ENCODE data around the gene FBXL3.

The FBXL3 gene

DNA sequence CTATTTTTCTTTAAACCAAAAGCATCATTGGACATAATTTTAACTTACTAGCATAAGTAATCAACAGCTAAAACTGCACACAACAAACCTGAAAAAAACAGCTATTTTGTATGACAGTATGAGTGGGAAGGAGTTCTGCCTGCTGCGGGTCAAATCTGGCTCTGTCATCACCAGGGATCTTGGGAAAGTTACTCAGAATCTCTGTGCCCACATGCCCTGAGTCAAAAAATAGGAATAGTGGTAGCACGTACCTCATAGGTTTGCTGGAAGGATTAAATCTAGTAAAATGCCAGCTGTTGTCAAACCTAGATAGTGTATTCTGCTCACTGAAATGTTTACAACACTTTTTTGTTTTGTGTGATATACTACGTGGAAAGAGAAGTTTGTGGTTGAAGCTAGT is 33.9 kb downstream of the FBXL3 start:
- peaks cover 8% of the 10 kb centered on the region; the same call in 1 of the 2 replicates for H3F3A ChIP-seq (ENCODE audit: insufficient read depth, low read length)
- peak overlapping the region; percentile 77 for H2AFZ ChIP-seq (ENCODE audit: low read length)
- H3K4me2 ChIP-seq (ENCODE audit: low read depth, low read length), result peak overlapping the region; percentile 82
- DNase-seq, result no peak
- H3K4me1 ChIP-seq (ENCODE audit: low read length), result 0 out of 2 replicates have a peak, but pooled peaks cover 4% of the 10 kb centered on the region
- TF ChIP-seq, protein P1, sequence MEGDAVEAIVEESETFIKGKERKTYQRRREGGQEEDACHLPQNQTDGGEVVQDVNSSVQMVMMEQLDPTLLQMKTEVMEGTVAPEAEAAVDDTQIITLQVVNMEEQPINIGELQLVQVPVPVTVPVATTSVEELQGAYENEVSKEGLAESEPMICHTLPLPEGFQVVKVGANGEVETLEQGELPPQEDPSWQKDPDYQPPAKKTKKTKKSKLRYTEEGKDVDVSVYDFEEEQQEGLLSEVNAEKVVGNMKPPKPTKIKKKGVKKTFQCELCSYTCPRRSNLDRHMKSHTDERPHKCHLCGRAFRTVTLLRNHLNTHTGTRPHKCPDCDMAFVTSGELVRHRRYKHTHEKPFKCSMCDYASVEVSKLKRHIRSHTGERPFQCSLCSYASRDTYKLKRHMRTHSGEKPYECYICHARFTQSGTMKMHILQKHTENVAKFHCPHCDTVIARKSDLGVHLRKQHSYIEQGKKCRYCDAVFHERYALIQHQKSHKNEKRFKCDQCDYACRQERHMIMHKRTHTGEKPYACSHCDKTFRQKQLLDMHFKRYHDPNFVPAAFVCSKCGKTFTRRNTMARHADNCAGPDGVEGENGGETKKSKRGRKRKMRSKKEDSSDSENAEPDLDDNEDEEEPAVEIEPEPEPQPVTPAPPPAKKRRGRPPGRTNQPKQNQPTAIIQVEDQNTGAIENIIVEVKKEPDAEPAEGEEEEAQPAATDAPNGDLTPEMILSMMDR (IDR thresholded peaks at IDR 0.05; ENCODE audit: low read length), result no peak
- no peaks in the 10 kb centered on the region for H4K20me1 ChIP-seq (ENCODE audit: insufficient read depth, low read length)
- no peaks in the 10 kb centered on the region for H3K9me3 ChIP-seq (replicated peaks; ENCODE audit: insufficient read depth, low read length)
- no peaks in the 10 kb centered on the region for H3K36me3 ChIP-seq (replicated peaks; ENCODE audit: insufficient read depth, low read length)
- peak overlapping the region; percentile 87 for H3K4me3 ChIP-seq (ENCODE audit: low read length)
- peak overlapping the region; percentile 79 for H3K27ac ChIP-seq (ENCODE audit: low read length)
- H3K9me2 ChIP-seq (replicated peaks; ENCODE audit: insufficient read depth, low read length), result no peaks in the 10 kb centered on the region
- H3K79me2 ChIP-seq (ENCODE audit: low read length), result peaks cover 16% of the 10 kb centered on the region; the same call in 1 of the 2 replicates
- peak overlapping the region; percentile 82 for H3K9ac ChIP-seq (ENCODE audit: low read length)
- H3K27me3 ChIP-seq (replicated peaks; ENCODE audit: insufficient read depth, low read length), result no peaks in the 10 kb centered on the region

DNA sequence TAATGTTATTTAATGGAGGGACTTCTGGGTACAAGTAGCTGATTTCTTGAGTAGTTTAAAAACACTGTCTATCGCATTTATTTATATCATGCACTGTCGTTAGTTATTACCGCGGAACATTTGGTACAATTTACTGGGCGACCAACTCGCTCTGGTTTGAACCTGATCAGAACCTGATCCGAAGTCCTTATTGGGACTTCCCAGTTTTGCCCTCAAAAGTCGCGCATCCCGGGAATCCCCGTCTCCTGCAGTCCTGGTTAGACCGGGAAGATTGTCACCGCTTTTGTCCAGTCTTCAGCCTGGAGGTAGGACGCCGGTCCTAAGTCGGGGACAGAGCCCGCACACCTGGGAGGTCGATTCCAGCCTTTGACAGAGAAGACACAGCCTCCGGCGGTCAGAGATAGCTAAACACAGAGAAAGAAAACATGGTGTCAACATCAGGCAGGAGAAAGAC is 34.4 kb downstream of the FBXL3 start:
- H3K9ac ChIP-seq (ENCODE audit: low read length), result peak overlapping the region; percentile 82
- 0 out of 2 replicates have a peak, but pooled peaks cover 4% of the 10 kb centered on the region for H3K4me1 ChIP-seq (ENCODE audit: low read length)
- no peaks in the 10 kb centered on the region for H3K36me3 ChIP-seq (replicated peaks; ENCODE audit: insufficient read depth, low read length)
- no peaks in the 10 kb centered on the region for H3K9me3 ChIP-seq (replicated peaks; ENCODE audit: insufficient read depth, low read length)
- no peaks in the 10 kb centered on the region for H3K27me3 ChIP-seq (replicated peaks; ENCODE audit: insufficient read depth, low read length)
- DNase-seq, result peak; percentile 35
- no peak for TF ChIP-seq EZH2phosphoT487 (IDR thresholded peaks at IDR 0.05; ENCODE audit: low read length)
- TF ChIP-seq EZH2 (optimal IDR thresholded peaks at IDR 0.05; ENCODE audit: low read depth, low read length), result no peak
- TF ChIP-seq, protein P1 (IDR thresholded peaks at IDR 0.05; ENCODE audit: low read length), result no peak
- peaks cover 16% of the 10 kb centered on the region; the same call in 1 of the 2 replicates for H3K79me2 ChIP-seq (ENCODE audit: low read length)
- H4K20me1 ChIP-seq (ENCODE audit: insufficient read depth, low read length), result no peaks in the 10 kb centered on the region
- H2AFZ ChIP-seq (ENCODE audit: low read length), result peak overlapping the region; percentile 77
- H3K9me2 ChIP-seq (replicated peaks; ENCODE audit: insufficient read depth, low read length), result no peaks in the 10 kb centered on the region
- peak overlapping the region; percentile 79 for H3K27ac ChIP-seq (ENCODE audit: low read length)
- H3K4me2 ChIP-seq (ENCODE audit: low read depth, low read length), result peak overlapping the region; percentile 82
- peaks cover 8% of the 10 kb centered on the region; the same call in 1 of the 2 replicates for H3F3A ChIP-seq (ENCODE audit: insufficient read depth, low read length)
- H3K4me3 ChIP-seq (ENCODE audit: low read length), result peak overlapping the region; percentile 87

DNA sequence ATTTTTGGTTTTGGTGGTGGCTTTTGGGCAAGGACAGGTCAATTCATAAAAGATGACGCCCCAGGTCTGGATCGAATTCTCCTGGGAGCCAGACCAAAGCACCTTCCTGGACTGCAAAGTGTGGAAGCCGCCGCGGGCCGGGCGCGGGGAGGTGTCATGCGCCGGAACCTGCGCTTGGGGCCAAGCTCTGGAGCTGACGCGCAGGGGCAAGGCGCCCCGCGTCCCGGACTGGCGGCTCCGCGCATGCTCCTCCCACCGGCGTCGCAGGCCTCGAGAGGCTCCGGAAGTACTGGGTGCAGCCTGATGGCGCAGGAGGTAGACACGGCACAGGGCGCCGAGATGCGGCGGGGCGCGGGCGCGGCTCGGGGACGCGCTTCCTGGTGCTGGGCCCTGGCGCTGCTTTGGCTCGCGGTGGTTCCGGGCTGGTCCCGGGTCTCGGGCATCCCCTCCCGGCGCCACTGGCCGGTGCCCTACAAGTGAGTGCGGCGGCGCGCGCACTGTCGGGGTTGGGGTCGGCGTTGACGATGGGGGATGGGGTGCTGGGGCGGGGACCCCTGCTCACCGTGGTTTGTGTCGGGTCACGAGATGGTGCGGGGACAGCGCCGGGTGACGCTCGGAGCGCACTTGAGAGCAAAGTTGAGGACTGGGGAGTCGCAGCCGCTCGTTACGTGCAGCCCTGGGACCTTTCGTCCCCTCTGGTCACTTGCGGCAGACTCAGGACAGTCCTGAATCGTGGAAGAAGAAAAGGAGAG is 35.0 kb downstream of the FBXL3 start, which contains the start of gene CLN5:
TSS of gene CLN5 (plus strand) at position 286 of the 752 bp plus-strand sequence. CDS start at position 304, 18 bp downstream.
- DNase-seq, result peak; percentile 98
- peaks cover 8% of the 10 kb centered on the region; the same call in 1 of the 2 replicates for H3F3A ChIP-seq (ENCODE audit: insufficient read depth, low read length)
- H3K27me3 ChIP-seq (replicated peaks; ENCODE audit: insufficient read depth, low read length), result no peaks in the 10 kb centered on the region
- H3K27ac ChIP-seq (ENCODE audit: low read length), result peak within 1 kb of the TSS; percentile 79
- 0 out of 2 replicates have a peak, but pooled peaks cover 4% of the 10 kb centered on the region for H3K4me1 ChIP-seq (ENCODE audit: low read length)
- H3K9me3 ChIP-seq (replicated peaks; ENCODE audit: insufficient read depth, low read length), result no peaks in the 10 kb centered on the region
- H3K4me3 ChIP-seq (ENCODE audit: low read length), result peak within 1 kb of the TSS; percentile 87
- no peaks in the 10 kb centered on the region for H4K20me1 ChIP-seq (ENCODE audit: insufficient read depth, low read length)
- H2AFZ ChIP-seq (ENCODE audit: low read length), result peak within 1 kb of the TSS; percentile 94
- no peaks in the 10 kb centered on the region for H3K9me2 ChIP-seq (replicated peaks; ENCODE audit: insufficient read depth, low read length)
- TF ChIP-seq EZH2phosphoT487 (IDR thresholded peaks at IDR 0.05; ENCODE audit: low read length) (no peak), EZH2 (optimal IDR thresholded peaks at IDR 0.05; ENCODE audit: low read depth, low read length) (no peak)
- TF ChIP-seq, protein P1 (IDR thresholded peaks at IDR 0.05; ENCODE audit: low read length), result no peak
- H3K79me2 ChIP-seq (ENCODE audit: low read length), result peaks cover 16% of the 10 kb centered on the region; the same call in 1 of the 2 replicates
- H3K4me2 ChIP-seq (ENCODE audit: low read depth, low read length), result peak within 1 kb of the TSS; percentile 82
- peak within 1 kb of the TSS; percentile 82 for H3K9ac ChIP-seq (ENCODE audit: low read length)
- no peaks in the 10 kb centered on the region for H3K36me3 ChIP-seq (replicated peaks; ENCODE audit: insufficient read depth, low read length)

Measured in MM.1S (cell line).